ENCODE results near the gene CRIP1.

The CRIP1 gene

GRCh38 chr14:105519946-105520698, 33.4 kb downstream of the CRIP1 start:
- DNase-seq: no peak

DNA sequence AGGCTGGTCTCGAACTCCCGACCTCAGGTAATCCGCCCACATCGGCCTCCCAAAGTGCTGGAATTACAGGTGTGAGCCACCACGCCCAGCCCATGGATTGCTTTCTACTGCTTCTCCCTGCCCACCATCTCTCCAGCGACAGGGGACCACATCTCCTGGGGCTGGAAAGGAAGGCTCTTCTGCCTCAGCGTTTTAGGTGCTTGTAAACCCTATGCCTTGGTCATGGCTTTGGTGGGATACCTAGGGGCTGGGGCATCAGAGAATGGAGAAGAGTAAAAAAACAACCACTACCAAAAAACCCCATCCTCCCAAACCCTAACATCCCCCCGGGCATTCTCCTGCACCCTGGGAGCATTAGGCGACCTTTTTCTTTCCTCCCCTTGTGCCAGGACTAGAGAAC, 38.6 kb downstream of the CRIP1 start:
- no peak for DNase-seq

DNA sequence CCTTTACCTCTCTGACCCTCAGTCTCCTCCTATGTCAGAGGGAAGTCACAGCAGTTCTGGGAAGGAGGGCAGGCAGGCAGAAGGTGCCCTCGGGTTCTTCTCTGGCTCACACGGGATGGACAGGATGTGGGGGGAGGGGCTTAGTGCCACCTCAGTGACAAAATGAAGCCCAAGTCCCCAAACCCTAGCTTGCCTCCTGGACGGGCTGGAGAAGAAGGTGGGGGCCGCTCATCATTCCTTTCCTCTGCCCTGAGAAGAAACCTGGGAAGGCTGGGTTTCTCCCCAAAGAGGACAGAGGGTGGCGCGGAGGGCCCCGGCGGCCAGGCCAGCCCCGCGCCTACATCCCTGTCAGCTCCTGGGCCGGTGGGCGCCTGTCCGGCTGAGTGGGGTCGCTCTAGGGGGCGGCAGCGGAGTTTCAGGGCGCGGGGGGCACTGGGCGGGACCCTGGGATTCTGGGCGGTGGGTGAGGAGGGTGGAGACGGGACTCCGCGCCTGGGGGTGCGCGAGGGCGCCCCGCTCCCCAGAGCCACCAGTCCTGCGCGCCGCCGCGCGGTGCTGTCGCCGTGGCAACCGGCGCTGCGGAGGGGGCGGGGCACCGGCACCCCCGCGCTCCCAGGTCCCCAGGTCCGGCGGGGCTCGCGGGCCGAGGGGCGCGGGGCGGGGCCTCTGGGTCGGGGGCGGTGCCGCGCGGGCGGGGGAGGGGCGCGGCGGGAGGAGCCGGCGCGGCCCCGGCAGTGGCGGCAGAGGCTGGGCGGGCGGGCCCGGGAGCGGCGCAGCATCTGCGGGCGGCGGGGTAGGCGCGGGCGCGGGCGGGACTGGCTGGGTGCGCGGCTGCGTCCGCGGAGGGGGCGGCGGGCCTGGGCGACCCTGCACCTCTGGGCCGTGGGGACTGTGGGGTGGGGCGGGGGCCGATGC, 39.4 kb downstream of the CRIP1 start, which contains the start of gene TMEM121:
Gene TMEM121 (plus strand): TSS at position 723 of the 915 bp plus-strand sequence. CDS start 2,252 bp downstream, outside the sequence.
- DNase-seq: peak; percentile 57

GRCh38 chr14:105526776-105527380, 40.2 kb downstream of the CRIP1 start:
- DNase-seq: no peak

GRCh38 chr14:105527381-105527825, 40.7 kb downstream of the CRIP1 start:
- DNase-seq: no peak

GRCh38 chr14:105527826-105528585, 41.3 kb downstream of the CRIP1 start:
- peak; percentile 88 for DNase-seq

DNA sequence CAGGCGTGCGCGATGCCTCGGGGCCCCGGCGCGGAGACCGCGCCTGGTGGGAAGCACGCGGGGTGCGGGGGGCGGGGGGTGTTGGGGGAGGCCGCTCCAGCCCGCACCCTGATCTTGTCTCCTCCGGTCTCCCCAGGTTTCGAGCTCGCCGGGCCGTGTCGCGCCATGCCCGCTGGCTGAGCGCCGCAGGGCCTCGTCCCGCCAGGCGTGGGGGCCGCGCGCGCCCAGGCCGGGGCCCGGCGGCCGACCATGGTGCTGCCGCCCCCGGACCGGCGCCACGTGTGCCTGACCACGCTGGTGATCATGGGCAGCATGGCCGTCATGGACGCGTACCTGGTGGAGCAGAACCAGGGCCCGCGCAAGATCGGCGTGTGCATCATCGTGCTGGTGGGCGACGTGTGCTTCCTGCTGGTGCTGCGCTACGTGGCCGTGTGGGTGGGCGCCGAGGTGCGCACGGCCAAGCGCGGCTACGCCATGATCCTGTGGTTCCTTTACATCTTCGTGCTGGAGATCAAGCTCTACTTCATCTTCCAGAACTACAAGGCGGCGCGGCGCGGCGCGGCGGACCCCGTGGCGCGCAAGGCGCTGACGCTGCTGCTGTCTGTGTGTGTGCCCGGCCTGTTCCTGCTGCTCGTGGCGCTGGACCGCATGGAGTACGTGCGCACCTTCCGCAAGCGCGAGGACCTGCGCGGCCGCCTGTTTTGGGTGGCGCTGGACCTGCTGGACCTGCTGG, 42.1 kb downstream of the CRIP1 start:
- DNase-seq: peak; percentile 51

DNA sequence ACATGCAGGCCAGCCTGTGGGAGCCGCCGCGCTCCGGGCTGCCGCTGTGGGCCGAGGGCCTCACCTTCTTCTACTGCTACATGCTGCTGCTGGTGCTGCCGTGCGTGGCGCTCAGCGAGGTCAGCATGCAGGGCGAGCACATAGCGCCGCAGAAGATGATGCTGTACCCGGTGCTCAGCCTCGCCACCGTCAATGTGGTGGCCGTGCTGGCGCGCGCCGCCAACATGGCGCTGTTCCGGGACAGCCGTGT, 42.6 kb downstream of the CRIP1 start:
- no peak for DNase-seq

GRCh38 chr14:105529569-105530284, 43.0 kb downstream of the CRIP1 start:
- DNase-seq: peak; percentile 59

- DNase-seq: no peak
Measured at GRCh38 chr14:105530285-105531087, 43.8 kb downstream of the CRIP1 start.

GRCh38 chr14:105531088-105531893, 44.6 kb downstream of the CRIP1 start:
- DNase-seq: no peak

DNA sequence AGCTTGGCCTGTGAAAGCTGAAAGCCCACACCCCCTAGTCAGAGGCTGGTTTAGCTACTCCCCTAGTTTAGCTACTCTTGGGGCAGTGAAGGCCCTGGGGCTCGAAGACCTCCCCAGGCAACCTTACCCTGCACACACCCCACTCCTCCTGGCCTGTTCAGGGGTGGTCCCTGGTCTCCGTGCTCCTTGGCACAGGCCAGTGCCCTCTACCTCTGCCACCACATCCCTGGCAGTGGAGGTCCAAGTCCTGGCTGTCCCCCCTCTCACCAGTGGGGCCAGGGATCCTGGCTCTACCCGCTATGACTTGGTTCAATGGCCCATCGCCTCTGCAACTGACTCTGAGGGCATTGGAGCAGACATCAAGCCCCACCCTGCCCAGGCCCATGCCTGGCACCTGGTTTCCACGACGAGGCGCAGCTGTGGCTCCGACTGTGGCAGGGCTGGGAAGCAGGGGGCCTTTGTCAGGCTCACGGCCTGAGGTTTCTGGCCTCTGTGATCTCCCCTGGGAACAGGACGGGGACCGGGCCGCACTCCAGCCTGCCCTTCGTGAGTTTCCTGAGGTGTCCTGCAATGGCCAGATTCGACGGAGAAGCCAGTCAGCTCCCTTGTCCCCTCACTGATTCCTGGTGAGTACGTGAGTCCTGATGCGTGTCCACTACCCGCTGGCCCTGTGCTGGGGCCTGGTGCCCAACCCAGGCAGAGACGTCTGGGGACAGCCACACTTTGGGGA, 45.4 kb downstream of the CRIP1 start:
- no peak for DNase-seq

DNA sequence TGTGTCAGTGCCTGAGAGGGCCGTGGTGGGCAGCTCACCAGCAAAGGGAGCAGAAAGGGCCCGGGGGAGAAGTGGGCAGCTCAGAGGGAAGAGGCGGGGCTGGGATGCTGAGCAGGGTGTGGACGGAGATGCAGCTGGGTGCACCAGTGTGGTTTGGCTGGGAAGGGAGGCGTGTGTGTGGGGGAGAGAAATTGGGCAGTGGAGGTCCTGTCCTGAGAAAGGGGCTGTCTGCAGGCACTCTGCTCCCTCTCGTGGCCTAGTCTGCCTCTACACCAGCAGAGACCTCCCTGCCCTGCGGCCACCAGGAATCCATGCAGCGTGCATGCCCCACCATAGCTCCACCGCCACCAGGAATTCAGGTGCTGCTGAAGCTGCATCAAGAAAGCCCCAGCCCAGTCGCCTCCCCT, 46.1 kb downstream of the CRIP1 start:
- peak; percentile 43 for DNase-seq

DNA sequence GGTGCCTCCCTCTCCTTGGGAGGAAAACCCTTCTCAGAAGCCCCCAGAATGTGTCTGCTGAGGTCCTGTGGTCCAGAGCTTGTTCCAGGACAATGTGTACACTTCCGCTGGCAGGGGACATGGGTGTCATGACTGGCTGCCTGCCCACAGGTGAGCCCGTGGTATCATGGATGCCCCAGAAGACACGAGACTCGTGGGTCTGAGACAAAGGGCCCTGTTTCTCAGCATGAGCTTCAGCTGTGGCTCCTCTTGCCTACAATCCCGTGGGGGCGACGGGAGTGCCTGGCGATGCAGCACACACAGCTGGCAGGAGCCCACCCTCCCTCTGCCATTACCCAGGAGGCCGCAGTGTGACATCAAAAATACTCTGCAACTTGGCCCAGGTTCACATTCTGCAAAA, 46.7 kb downstream of the CRIP1 start:
- no peak for DNase-seq

DNA sequence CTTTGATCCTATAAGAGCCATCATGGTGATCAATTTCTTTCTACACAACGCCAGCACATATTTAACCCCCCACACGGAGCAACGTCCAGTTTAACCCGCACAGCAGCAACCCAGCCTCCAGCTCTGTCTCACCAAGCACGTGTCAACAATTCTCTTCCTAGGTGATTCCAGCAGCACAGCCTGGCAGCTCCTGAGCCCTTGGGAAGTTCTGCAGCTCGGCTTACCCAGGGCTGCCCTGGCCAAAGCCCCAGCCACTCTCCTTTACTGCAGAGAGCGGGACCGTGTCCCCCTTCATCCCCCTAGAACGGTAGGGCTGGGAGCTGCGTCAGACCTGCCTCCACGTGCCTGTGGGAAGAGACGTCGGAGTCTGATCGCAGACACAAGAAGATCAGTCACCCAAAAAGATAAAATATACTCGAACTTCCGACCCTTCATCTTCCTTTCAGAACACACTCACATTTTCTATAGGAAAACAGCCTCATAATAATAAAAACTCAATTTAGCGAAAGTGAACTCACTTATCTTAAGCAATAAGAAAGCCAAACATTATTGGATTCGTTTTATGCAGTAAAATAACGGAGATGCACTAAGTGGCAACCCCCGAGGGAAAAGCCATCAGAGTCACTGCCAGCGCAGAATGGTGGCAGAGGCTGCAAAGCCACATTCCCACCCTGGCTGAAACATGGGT, 47.3 kb downstream of the CRIP1 start:
- DNase-seq: no peak

- DNase-seq: no peak
Measured at GRCh38 chr14:105534586-105534985, 47.9 kb downstream of the CRIP1 start.

DNA sequence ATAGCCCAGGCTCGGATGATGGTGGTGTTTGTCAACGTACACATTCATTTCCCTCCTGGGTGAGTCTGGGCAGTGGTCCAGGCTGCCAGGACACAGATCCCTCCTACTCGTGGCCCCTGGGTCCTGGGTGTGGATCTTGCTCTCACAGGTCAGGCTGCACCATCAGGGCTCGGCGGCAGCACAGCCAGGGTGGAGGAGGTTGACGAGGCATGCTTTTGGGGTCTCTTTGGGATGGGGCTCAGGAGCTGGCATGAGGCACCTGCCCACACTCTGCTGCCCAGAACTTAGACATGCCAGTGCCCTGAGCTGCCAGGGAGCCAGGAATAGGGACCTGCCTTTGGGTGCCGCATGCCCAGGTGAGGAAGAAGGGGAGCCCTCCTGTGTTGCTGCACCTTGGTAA, 49.4 kb downstream of the CRIP1 start:
- DNase-seq: no peak

Data from right hindlimb (tissue), 1 donor.